Endometrium (tissue), 2 donors: Measurements from ENCODE around the gene BLVRA.
"Not testable (repeated sequence)": the region's sequence is repeated elsewhere in the genome, so short reads cannot be mapped to it uniquely, and the experiment has no call there.

ENCODE experiments used
- FAIRE-seq: peaks from 2 replicates; lab custom pipeline; 2012; peaks lifted over from hg19 to GRCh38; lab: Jason Lieb, UNC
- donor health status: control.
- donor health status: control.

The BLVRA gene

DNA sequence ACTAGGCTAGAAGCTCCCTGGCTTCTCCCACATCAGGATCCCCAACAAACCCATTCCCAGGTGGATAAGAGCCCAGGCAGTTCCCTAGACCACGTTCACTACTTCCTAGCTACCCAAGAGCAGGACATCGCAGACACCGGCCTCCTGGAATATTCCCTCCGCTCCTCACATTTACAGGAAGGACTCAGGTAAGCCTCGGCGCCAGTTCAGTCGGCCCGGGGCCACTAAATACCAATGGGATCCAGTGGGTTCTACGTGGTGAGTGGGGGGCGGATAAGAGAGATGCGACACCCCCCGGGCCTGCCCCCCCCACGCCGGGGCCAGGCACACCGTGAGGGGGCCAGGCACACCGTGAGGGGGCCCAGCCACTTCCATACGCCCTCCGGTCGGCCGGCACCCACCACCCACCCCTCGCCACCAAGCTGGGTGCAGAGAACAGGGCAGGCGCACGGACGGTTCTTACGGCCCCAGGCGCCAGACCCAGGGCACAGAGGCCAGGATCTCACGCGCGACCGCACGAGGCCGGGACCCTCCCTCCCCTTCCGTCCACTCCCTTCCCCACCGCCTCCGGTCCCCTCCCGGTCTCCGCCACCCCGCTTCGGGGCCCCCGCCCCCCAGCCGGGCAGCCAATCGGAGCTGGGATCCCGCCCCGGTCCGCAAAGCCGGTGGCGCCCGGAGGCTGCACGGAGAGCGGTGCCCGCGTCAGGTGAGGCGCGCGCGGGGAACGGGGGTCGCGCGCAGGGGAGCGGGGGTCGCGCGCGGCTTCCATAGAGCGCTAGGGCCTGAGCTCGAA, at the start of gene BLVRA:
BLVRA (plus strand) TSS at position 652 of the 793 bp plus-strand sequence. CDS start 12,479 bp downstream, outside the sequence.
- FAIRE-seq = no peak

DNA sequence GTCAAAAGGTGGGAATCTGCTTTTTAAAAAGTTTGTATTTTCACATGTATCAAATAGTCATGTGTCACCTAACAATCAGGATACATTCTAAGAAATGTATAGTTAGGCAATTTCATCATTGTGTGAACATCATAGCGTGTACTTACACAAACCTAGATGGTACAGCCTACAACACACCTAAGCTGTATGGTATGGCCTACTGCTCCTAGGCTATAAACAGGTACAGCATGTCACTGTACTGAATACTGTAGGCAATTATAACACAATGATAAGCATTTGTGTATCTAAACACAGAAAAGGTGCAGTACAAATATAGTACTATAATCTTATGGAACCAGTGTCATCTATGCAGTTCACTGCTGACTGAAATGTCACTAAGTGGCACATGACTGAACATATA, 47.0 kb upstream of the BLVRA start:
- FAIRE-seq = no peak

DNA sequence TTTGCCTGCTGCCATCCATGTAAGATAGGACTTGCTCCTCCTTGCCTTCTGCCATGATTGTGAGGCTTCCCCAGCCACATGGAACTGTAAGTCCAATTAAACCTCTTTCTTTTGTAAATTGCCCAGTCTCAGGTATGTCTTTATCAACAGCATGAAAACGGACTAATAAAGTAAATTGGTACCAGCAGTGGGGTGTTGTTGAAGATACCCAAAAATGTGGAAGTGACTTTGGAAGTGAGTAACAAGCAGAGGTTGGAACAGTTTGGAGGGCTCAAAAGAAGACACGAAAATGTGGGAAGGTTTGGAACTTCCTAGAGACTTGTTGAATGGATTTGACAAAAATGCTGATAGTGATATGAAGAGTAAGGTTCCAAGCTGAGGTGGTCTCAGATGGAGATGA, 42.5 kb upstream of the BLVRA start:
- not testable (repeated sequence) for FAIRE-seq

DNA sequence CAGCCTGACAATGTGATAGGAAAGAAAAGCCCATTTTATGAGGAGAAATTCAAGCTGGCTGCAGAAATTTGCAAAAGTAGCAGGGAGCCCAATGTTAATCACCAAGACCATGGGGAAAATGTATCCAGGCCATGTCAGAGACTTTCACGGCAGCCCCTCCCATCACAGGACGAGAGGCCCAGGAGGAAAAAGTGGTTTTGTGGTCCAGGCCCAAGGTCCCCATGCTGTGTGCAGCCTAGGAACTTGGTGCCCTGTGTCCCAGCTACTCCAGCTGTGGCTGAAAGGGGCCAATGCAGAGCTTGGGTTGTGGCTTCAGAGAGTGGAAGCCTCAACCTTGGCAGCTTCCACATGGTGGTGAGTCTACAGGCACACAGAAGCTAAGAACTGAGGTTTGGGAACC, 41.9 kb upstream of the BLVRA start:
- no peak for FAIRE-seq

DNA sequence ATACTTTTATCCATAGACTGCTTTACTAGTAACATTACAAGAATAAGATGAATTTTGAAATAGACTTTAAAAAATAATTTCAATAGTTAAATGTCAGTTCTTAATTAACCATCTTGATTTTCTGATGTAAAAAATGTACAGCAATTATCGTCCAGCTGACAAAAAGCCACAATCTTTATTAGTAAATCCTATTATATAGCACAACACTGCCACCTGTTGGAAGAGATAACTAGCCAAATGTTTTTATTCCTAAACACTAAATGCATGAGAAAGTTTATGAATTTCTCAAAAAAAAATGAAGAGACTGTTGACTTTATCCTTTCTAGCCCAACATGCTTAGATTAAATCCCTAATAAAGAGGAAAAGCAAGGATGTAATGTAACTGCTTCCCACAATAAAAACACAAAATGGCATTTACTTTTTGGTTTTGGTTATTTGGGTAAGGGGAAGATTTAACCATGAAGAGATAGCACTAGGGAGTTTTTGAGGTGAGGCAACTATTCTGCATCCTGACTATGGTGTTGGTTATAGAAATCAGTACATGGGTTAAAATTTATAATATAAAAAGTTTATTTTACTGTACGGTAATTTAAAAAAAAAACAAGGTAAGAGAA, 37.2 kb upstream of the BLVRA start:
- FAIRE-seq = peak; percentile 92

DNA sequence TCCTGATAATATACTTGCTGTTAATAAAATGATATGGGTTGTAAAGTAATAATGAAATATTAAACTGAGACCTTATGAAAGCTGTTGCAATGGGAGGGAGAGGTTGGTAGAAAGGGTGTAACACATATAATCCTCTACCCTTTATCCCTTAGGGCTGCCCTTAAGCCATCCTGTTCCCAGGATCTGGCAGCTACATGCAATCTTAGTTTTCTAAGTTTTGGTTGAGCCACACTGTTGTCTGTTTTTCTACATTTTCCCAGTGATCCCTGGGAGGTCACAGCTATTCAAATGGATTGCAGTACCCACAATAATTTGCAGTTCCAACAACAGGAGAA, 35.5 kb upstream of the BLVRA start:
- no peak for FAIRE-seq

GRCh38 chr7:43725251-43725650, 33.2 kb upstream of the BLVRA start:
- no peak for FAIRE-seq

DNA sequence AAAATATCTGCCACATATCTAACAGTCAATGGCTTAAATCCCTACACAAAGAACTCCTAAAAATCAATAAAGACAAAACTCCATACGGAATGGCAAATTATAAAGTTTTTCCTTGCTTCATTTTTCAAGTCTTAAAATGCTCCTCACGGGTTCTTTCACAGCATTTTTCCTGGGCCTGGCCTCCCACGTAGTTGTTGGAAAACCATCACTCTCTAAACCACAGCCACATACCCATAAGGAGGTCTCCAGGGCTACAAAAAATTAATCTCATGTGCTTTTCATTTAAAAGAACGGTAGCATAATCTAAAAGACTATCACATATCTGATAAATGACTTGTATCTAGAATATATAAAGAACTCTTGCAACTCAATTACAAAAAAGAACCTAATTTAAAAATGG, 32.0 kb upstream of the BLVRA start:
- no peak for FAIRE-seq

DNA sequence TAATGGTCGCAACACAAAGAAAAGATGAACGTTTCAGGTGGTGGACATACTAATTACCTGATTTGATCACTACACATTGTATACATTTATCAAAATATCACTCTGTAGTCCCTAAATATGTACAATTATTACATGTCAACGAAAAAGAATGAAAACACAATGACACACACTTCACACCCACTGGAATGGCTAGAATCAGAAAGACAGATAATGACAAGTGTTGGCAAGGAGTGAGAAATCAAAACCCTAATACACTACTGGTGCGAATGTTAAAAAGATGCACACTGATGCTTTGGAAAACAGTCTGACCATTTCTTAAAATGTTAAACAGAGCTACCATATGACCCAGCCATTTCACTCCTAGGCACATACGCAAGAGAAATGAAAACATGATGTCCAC, 31.5 kb upstream of the BLVRA start:
- no peak for FAIRE-seq

GRCh38 chr7:43727494-43727893, 31.0 kb upstream of the BLVRA start:
- no peak for FAIRE-seq

DNA sequence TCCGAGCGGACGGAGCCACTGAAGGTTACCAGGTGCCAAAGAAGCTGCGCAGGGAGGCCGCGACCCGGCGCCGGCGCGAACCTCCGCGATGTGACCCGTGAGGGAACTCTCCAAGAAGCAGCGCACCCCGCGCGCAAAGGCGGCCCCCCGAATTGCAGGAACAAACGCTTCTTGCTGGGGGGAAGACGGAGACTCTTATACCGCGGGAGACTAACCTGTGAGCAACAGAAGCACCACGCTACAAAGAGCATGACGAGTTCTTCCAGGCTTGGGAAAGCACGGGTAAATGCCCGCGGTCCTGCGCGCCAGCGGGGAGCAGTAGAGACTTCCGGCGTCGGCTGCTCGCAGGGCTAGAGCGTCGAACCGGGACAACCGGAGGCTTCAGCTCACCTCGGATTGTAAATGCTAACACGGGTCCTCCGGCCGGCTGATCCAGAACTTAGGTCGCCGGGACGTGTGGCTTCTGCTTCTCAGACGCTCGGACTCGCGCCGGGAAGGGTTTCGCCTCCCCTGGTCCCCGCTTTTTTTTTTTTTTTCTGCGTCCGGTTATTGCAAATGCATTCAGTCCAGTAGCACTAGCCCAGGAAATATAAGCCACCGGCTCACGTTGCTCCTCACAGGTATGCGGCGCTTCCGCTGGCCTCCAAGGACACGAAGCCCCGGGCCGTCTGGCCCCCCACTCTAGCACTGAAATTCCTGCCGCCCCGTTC, 29.1 kb upstream of the BLVRA start, which contains the start of gene COA1:
COA1 (minus strand) TSS at position 310 of the 710 bp plus-strand sequence. CDS start 80,909 bp downstream, outside the sequence.
- no peak for FAIRE-seq

GRCh38 chr7:43729924-43730248, 28.6 kb upstream of the BLVRA start:
- no peak for FAIRE-seq

GRCh38 chr7:43731494-43731893, 27.0 kb upstream of the BLVRA start:
- not testable (repeated sequence) for FAIRE-seq

DNA sequence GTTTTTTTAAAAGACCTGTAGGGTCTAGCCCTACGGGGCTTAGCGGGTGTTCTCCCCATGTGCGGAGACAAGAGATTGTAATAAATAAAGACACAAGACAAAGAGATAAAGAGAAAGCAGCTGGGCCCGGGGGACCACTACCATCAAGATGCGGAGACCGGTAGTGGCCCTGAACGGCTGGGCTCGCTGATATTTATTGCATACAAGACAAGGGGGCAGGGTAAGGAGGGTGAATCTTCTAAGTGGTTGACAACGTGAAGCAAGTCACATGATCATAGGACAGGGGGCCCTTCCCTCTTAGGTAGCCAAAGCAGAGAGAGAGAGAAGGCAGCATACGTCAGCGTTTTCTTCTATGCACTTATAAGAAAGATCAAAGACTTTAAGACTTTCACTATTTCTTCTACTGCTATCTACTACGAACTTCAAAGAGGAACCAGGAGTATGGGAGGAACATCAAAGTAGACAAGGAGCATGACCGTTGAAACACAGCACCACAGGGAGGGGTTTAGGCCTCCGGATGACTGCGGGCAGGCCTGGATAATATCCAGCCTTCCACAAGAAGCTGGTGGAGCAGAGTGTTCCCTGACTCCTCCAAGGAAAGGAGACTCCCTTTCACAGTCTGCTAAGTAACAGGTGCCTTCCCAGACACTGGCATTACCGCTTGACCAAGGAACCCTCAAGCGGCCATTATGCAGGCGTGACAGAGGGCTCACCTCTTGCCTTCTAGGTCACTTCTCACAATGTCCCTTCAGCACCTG, 23.7 kb upstream of the BLVRA start:
- not testable (repeated sequence) for FAIRE-seq

- no peak for FAIRE-seq
Observed at GRCh38 chr7:43735403-43735801, 23.1 kb upstream of the BLVRA start.

DNA sequence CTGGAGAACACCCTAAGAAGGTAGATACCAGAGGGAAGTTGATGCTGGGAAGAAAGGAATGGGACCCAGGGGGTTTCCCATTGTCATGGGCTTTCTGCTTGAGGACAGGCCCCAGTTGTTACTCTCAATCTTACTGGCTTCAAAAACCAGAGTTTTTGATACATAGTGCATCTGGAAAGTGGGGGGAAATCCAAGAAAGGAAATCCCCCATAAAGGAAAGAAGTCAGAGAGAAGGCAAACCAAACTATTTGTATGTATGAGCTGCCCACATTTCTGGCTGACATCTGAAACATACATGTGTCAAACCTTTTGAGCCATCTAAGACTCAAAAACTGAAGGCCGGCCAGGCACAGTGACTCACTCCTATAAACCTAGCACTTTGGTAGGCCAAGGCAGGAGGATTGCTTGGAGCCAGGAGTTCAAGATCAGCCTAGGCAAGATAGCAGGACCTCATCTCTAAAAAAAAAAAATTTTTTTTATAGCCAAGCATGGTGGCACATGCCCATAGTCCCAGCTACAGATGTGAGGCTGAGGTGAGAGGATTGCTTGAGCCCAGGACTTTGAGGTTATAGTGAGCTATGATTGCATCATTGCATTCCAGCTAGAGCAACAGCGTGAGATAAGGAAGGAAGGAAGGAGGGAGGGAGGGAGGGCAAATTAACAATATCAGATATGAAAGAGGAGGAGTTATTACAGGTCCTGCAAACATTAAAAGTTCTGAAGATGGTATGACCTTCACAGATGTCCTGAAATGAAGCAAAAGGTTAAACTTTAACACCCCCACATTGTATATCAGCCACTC, 22.5 kb upstream of the BLVRA start:
- no peak for FAIRE-seq

GRCh38 chr7:43737467-43738127, 20.9 kb upstream of the BLVRA start:
- FAIRE-seq = no peak

DNA sequence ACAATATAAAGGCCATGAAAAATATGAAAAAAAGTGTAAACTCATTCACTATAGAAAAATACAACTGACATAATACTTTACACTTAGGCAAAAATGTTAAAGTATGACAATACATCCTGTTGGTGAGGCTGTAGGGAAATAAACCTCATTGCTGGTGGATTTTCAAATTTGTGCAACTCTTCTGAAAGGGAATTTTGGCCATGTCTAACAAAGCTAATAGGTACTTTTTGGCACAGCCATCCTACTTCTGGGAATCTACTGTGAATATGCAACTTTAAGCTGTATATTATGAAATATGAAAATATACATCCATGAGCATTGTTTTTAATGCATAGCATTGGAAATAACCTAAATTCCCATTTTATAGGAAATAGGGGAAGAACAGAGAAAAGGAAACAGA, 15.8 kb upstream of the BLVRA start:
- no peak for FAIRE-seq

DNA sequence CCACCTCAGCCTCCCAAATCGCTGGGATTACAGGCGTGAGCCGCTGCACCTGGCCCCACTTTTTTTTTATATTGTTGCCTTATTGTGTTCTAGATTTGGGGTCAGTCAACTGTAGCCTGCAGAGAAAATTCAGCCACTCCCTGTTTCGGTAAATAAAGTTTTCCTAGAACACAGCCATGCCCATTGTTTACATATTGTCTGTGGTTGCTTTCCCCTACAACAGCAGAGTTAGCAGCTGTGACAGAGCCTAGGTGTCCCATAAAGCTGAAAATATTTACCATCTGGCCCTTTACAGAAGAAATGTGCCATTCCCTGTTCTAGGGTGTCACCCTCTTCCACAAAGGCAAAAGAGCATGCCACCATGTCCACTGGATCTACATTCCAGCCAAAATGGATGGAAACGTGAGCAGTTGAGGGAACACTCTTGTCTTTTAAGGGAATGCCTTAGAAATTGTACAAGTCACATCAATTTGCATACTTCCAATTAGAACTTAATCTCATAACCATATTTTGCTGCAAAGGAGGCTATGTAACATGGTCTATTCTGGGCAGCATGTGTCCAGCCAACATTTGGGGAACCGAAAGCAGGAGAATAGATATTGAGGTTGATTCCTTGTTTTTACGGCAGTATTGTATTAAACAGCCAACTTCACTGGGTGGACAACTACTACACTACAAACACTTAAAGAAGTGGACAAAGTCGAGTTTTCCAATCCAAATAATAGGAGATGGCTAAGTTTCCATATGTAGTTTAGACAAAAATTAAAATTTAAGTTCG, 11.0 kb upstream of the BLVRA start:
- FAIRE-seq = no peak

DNA sequence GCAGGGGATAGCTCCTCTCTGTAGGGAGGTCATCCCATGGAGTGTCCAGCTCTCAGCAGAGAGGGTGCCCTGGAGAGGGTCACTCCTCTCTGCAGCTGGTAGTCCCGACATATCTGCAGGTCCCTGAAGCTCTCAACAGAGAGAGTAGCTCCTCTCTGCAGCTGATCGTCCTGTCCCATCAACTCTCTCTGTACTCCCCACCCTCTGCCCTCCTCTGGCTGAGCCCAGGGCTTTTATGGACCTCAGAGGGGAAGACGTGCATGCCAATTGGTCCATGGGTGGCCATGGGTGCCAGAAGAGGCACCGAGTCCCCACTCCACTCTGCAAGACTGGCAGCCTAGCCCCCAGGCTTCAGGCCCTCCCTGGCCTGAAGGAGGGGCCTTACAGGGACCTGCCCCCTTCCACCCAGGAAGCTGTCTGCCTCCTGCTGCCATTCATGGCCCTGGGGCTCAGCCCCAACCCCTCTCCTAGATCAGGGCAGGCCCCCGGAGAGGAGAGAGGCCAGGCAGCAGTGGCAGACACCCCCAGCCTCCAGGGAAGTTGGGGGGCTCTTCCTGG, 9.0 kb upstream of the BLVRA start:
- FAIRE-seq = no peak
